GM23338 (cell line): ENCODE measurements around the gene ETV6. TPM values are rescaled to one million over a fixed set of nuclear protein-coding genes. Genes with fewer than 3 reads are reported as not detected.

Source experiments
- ATAC-seq: fragments of 200-7000 bp; cut with Tn5 transposase; 3 replicates; pipeline ENCODE4 v1.9.1; 2020
- DNase-seq: peaks from one replicate; pipeline ENCODE4 v3.0.0-alpha.2; 2015; ENCODE audit warnings: low spot score
- H2AFZ ChIP-seq: fragments of 200-600 bp; sonication (generic); 2 replicates; pipeline ENCODE4 v1.8.0; 2016; ENCODE audit warnings: antibody characterized with exemption, mild to moderate bottlenecking, moderate library complexity
- H3F3A ChIP-seq: fragments of 200-600 bp; sonication (generic); replicated peaks from 2 replicates; pipeline ENCODE4 v1.8.0; 2017; ENCODE audit warnings: antibody characterized with exemption, mixed run types, low read depth
- H3K27ac ChIP-seq: fragments of 200-600 bp; sonication (generic); 2 replicates; pipeline ENCODE4 v1.6.1; 2016; ENCODE audit warnings: low read depth
- H3K27me3 ChIP-seq: fragments of 200-600 bp; sonication (generic); 2 replicates; pipeline ENCODE4 v1.8.0; 2016; ENCODE audit warnings: mild to moderate bottlenecking, mixed run types, moderate library complexity; ENCODE audit not compliant: insufficient read depth
- H3K36me3 ChIP-seq: fragments of 200-600 bp; sonication (generic); 2 replicates; pipeline ENCODE4 v1.8.0; 2016; ENCODE audit warnings: mild to moderate bottlenecking; ENCODE audit not compliant: insufficient read depth
- H3K4me1 ChIP-seq: fragments of 200-600 bp; sonication (generic); 2 replicates; pipeline ENCODE4 v1.8.0; 2016; ENCODE audit warnings: mild to moderate bottlenecking, moderate library complexity; ENCODE audit not compliant: insufficient read depth
- H3K4me2 ChIP-seq: fragments of 200-600 bp; sonication (generic); 2 replicates; pipeline ENCODE4 v1.7.1; 2017; ENCODE audit warnings: mixed run types
- H3K4me3 ChIP-seq: fragments of 200-600 bp; sonication (generic); 2 replicates; pipeline ENCODE4 v1.6.1; 2016; ENCODE audit warnings: mixed run types
- H3K79me2 ChIP-seq: fragments of 200-600 bp; sonication (generic); replicated peaks from 2 replicates; pipeline ENCODE4 v1.8.0; 2017; ENCODE audit warnings: mild to moderate bottlenecking; ENCODE audit not compliant: insufficient read depth
- H3K9me2 ChIP-seq: fragments of 200-600 bp; sonication (generic); 2 replicates; pipeline ENCODE4 v1.8.0; 2017; ENCODE audit not compliant: insufficient read depth
- H4K20me1 ChIP-seq: fragments of 200-600 bp; sonication (generic); replicated peaks from 2 replicates; pipeline ENCODE4 v1.8.0; 2017; ENCODE audit warnings: mild to moderate bottlenecking; ENCODE audit not compliant: insufficient read depth
- H3K27ac Mint-ChIP-seq: 2 replicates; pipeline ENCODE4 v1.8.0; 2020; ENCODE audit warnings: inconsistent platforms, mild to moderate bottlenecking, moderate library complexity, mixed read lengths
- H3K27me3 Mint-ChIP-seq: 3 replicates; pipeline ENCODE4 v1.8.0; 2022; ENCODE audit warnings: low read depth, mild to moderate bottlenecking, moderate library complexity, mixed read lengths, inconsistent platforms; ENCODE audit not compliant: insufficient read depth, poor library complexity
- H3K36me3 Mint-ChIP-seq: 3 replicates; pipeline ENCODE4 v1.8.0; 2021; ENCODE audit warnings: low read depth, mild to moderate bottlenecking, inconsistent platforms, moderate library complexity, mixed read lengths
- H3K4me1 Mint-ChIP-seq: 3 replicates; pipeline ENCODE4 v1.8.0; 2020; ENCODE audit warnings: mild to moderate bottlenecking, inconsistent platforms, mixed read lengths
- H3K4me3 Mint-ChIP-seq: 3 replicates; pipeline ENCODE4 v1.8.0; 2021; ENCODE audit warnings: moderate library complexity, mild to moderate bottlenecking, inconsistent platforms, mixed read lengths
- H3K9me3 Mint-ChIP-seq: 3 replicates; pipeline ENCODE4 v1.8.0; 2020; ENCODE audit warnings: moderate library complexity, mild to moderate bottlenecking, inconsistent platforms, mixed read lengths
- CREB1 ChIP-seq: fragments of 250-450 bp; sonication (Bioruptor Pico); IDR thresholded peaks from 2 replicates; pipeline ENCODE4 v1.5.0; 2020; ENCODE audit warnings: low read depth, mild to moderate bottlenecking, moderate library complexity
- CTCF ChIP-seq, 2 experiments: fragments of 200-600 bp in 1 of 2; sonication (generic) in 1 of 2; conservative IDR thresholded peaks; 2 replicates each; pipeline versions ENCODE4 v1.5.1 to v1.6.1; 2016 to 2017; ENCODE audit warnings: antibody characterized with exemption in 2 of 2, low read depth in 2 of 2, mild to moderate bottlenecking in 2 of 2, moderate library complexity in 1 of 2
- EZH2phosphoT487 ChIP-seq: fragments of 200-600 bp; sonication (generic); IDR thresholded peaks from one replicate; pipeline ENCODE4 v1.8.1; 2018; ENCODE audit warnings: antibody characterized with exemption; ENCODE audit not compliant: unreplicated experiment
- JUNB ChIP-seq: IDR thresholded peaks from one replicate; pipeline ENCODE4 v1.6.1; 2016; ENCODE audit warnings: antibody characterized with exemption; ENCODE audit not compliant: unreplicated experiment
- NANOG ChIP-seq: IDR thresholded peaks from 2 replicates; pipeline ENCODE4 v1.6.1; 2016; ENCODE audit warnings: antibody characterized with exemption, borderline replicate concordance
- POLR2AphosphoS5 ChIP-seq: IDR thresholded peaks from 2 replicates; pipeline ENCODE4 v1.6.1; 2016; ENCODE audit warnings: antibody characterized with exemption, low read depth
- REST ChIP-seq: IDR thresholded peaks from one replicate; pipeline ENCODE4 v1.6.1; 2018; ENCODE audit warnings: antibody characterized with exemption; ENCODE audit not compliant: unreplicated experiment
- STAT1 ChIP-seq: IDR thresholded peaks from one replicate; pipeline ENCODE4 v1.6.1; 2016; ENCODE audit warnings: antibody characterized with exemption; ENCODE audit not compliant: unreplicated experiment
- ZNF114 ChIP-seq: fragments of 250-450 bp; sonication (Bioruptor Pico); IDR thresholded peaks from 2 replicates; pipeline ENCODE4 v1.5.0; 2020; ENCODE audit warnings: mild to moderate bottlenecking, moderate library complexity
- ZNF331 ChIP-seq: fragments of 250-450 bp; sonication (Bioruptor Pico); IDR thresholded peaks from 2 replicates; pipeline ENCODE4 v1.5.0; 2020; ENCODE audit warnings: low read depth, mild to moderate bottlenecking, moderate library complexity
- ZNF462 ChIP-seq: fragments of 250-450 bp; sonication (Bioruptor Pico); IDR thresholded peaks from 2 replicates; pipeline ENCODE4 v1.5.0; 2020; ENCODE audit warnings: mild to moderate bottlenecking, moderate library complexity
- polyA plus RNA-seq: library from polyadenylated mRNA; unstranded; fragments of >200 nt; fragmentation: Nextera tagmentation; extraction: Ambion mirVana; gene quantifications from 2 replicates; pipeline ENCODE4 v1.2.1, GENCODE V29; 2016
- total RNA-seq: library from RNA; depleted of rRNA; stranded (reverse); fragments of >200 nt; shearing (Covaris generic); gene quantifications from 2 replicates; pipeline ENCODE4 v1.2.3, GENCODE V29; 2014

The ETV6 gene
- total and polyA plus RNA-seq, 2 experiments from 2014 or later = 7.5 to 15.1 TPM

- Mint-ChIP-seq H3K4me3 (no peak overlapping the region), H3K9me3 (no peaks in the 10 kb centered on the region), H3K27ac (0 out of 2 replicates have a peak overlapping the region, but pooled peaks have one; percentile 64), H3K4me1 (peaks cover 32% of the 10 kb centered on the region), H3K27me3 (peaks cover 11% of the 10 kb centered on the region), H3K36me3 (no peaks in the 10 kb centered on the region)
- DNase-seq (no peak), ATAC-seq (no peak)
- H3K4me3 ChIP-seq = no peak overlapping the region
- H2AFZ ChIP-seq = no peak overlapping the region
- peaks cover 59% of the 10 kb centered on the region for H3K4me1 ChIP-seq
- no peak overlapping the region for H3K4me2 ChIP-seq
- H3K9me2 ChIP-seq = no peaks in the 10 kb centered on the region
- no peaks in the 10 kb centered on the region for H3F3A ChIP-seq
- no peaks in the 10 kb centered on the region for H3K79me2 ChIP-seq
- TF ChIP-seq ZNF462 (CRISPR knock-in tag) (no peak), STAT1 (no peak), NANOG (no peak), ZNF114 (CRISPR knock-in tag) (no peak), REST (no peak), JUNB (no peak), ZNF331 (CRISPR knock-in tag) (no peak), CREB1 (CRISPR knock-in tag) (no peak), POLR2AphosphoS5 (no peak), EZH2phosphoT487 (no peak), CTCF (conservative IDR thresholded peaks at IDR 0.05; ENCODE audit: low read depth in 2 of 2) (no peak)
- no peak overlapping the region; the same call in 1 of the 2 replicates for H3K27ac ChIP-seq
- H3K27me3 ChIP-seq = no peaks in the 10 kb centered on the region
- H3K36me3 ChIP-seq = 0 out of 2 replicates have a peak, but pooled peaks cover 5% of the 10 kb centered on the region
- no peaks in the 10 kb centered on the region for H4K20me1 ChIP-seq
Measured at GRCh38 chr12:11823593-11823992, 174.1 kb downstream of the ETV6 start.
